ENCODE results near the gene FTCD. TPM values are rescaled to one million over a fixed set of nuclear protein-coding genes. Genes with fewer than 3 reads are reported as not detected.

Gene FTCD
- total RNA-seq, 1 donor = 0.43 TPM

GRCh38 chr21:46146856-46147255 is 8.5 kb downstream of the FTCD start:
- TF ChIP-seq CTCF (IDR thresholded peaks at IDR 0.05; ENCODE audit: insufficient read depth, low read depth, low read length) = no peak
- DNase-seq (ENCODE audit: low read depth) = no peak

GRCh38 chr21:46145840-46146691 is 9.3 kb downstream of the FTCD start:
- no peak overlapping the region for H3K4me3 ChIP-seq (ENCODE audit: low read depth, low read length)
- no peak for DNase-seq (ENCODE audit: low read depth)
- TF ChIP-seq CTCF (IDR thresholded peaks at IDR 0.05; ENCODE audit: insufficient read depth, low read depth, low read length) = no peak

More at GRCh38 chr21:46146856-46147255, 8.5 kb downstream of the FTCD start:
- no peak overlapping the region for H3K4me3 ChIP-seq (ENCODE audit: low read depth, low read length)

- TF ChIP-seq CTCF (IDR thresholded peaks at IDR 0.05; ENCODE audit: insufficient read depth, low read depth, low read length) = no peak
- no peak overlapping the region for H3K4me3 ChIP-seq (ENCODE audit: low read depth, low read length)
- no peak for DNase-seq (ENCODE audit: low read depth)
These were observed 10.1 kb downstream of the FTCD start for GRCh38 chr21:46145159-46145839.

GRCh38 chr21:46144464-46145070 is 10.8 kb downstream of the FTCD start:
- H3K4me3 ChIP-seq (ENCODE audit: low read depth, low read length) = no peak overlapping the region
- DNase-seq (ENCODE audit: low read depth) = no peak
- TF ChIP-seq CTCF (IDR thresholded peaks at IDR 0.05; ENCODE audit: insufficient read depth, low read depth, low read length) = no peak

GRCh38 chr21:46142582-46143473 is 12.6 kb downstream of the FTCD start:
- no peak for TF ChIP-seq CTCF (IDR thresholded peaks at IDR 0.05; ENCODE audit: insufficient read depth, low read depth, low read length)
- H3K4me3 ChIP-seq (ENCODE audit: low read depth, low read length) = no peak overlapping the region
- DNase-seq (ENCODE audit: low read depth) = no peak
